ENCODE measurements around the gene MCIDAS. TPM values are rescaled to one million over a fixed set of nuclear protein-coding genes. Genes with fewer than 3 reads are reported as not detected.

Gene MCIDAS
- total and polyA plus RNA-seq, 2 donors (not counting 1 experiment from before 2014, with no cell fraction given), result not detected

DNA sequence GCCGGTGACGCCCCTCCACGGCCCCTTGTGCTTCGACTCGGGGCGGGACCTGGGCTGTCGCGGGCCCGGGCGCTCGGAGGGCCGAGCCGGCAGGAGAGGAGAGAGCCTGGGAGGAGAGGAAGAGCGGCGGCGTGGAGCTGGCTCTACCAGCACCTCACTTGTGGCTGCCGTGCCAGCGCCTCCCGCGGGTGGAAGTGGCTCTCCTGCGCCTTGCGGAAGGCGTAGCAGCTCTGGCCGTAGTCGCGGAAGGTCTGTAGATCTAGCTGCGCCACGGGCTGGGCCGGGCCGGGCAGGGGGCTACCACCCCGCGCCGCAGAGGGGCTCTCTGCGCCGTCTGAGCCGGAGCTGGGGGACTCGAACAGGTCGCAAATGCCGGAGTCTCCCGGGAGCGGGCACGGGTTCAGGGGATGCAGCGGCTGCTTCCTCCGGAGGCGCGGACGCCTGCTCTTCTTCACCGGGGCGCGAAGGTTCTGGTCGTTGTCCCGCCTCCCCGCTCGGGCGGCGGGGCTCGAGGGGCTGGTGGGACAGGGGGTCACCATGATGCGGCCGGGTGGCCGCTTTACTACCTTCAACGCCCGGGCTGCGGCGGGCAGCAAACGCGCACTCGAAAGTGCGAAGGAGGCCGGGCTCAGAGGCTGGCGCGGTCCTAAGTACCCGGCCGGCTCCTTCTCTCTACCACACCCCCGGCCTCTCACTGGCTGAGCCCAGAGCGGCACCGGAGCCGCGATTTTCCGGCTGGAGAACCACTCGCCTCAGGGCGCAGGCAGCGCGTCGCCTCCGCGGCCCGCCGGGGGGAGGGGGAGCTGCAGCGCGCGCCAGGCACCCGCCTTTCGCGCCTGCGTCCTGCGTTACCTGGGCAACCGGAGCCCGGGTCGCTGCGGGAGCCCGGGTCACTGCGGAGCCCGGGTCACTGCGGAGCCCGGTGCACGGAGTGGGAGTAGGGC, 6.1 kb upstream of the MCIDAS start, which contains the start of gene CCNO:
TSS of gene CCNO (minus strand) at position 624 of the 944 bp plus-strand sequence. CDS start at position 539, 85 bp downstream.
- Histone ChIP-seq H3K4me2 (replicated peaks; ENCODE audit: low read depth, low read length, poor library complexity, severe bottlenecking) (peak within 1 kb of the TSS; percentile 100), H2AFZ (ENCODE audit: insufficient read depth, low read depth, low read length, poor library complexity, severe bottlenecking) (peak within 1 kb of the TSS; percentile 82), H3K9me3 (ENCODE audit: control extremely low read depth in 1 of 3, control insufficient read depth in 2 of 3, insufficient read depth in 1 of 3, low read length in 2 of 3) (peaks cover 0 to 21% (median 0%) of the 10 kb centered on the region in 3 donors), H3K4me3 (ENCODE audit: control extremely low read depth in 1 of 5, extremely low read depth in 1 of 5, insufficient read depth in 1 of 5, low read depth in 2 of 5, low read length in 4 of 5) (peak within 1 kb of the TSS; percentile 38 to 81 (median 55)), H3K4me1 (ENCODE audit: control insufficient read depth in 2 of 2, insufficient read depth in 2 of 2, low read length in 2 of 2) (peaks cover 37 to 43% of the 10 kb centered on the region in 2 donors), H3K27me3 (replicated peaks in 1 of 4; ENCODE audit: control extremely low read depth in 1 of 4, control insufficient read depth in 3 of 4, insufficient read depth in 4 of 4, low read length in 3 of 4) (peaks cover 4 to 75% (median 54%) of the 10 kb centered on the region in 4 experiments), H3K79me2 (ENCODE audit: control insufficient read depth, insufficient read depth, low read length) (no peaks in the 10 kb centered on the region), H3K9ac (ENCODE audit: low read length) (peak within 1 kb of the TSS; percentile 74), H3K36me3 (replicated peaks in 1 of 2; ENCODE audit: control extremely low read depth in 1 of 2, control insufficient read depth in 1 of 2, extremely low read depth in 1 of 2, insufficient read depth in 2 of 2, low read length in 1 of 2) (no peaks in the 10 kb centered on the region), H3K27ac (ENCODE audit: low read length in 2 of 2) (no peak within 1 kb of the TSS), H4K20me1 (ENCODE audit: control insufficient read depth, insufficient read depth, low read length, poor library complexity, severe bottlenecking) (no peaks in the 10 kb centered on the region)
- DNase-seq, result peak; percentile 77
- Mint-ChIP-seq H3K27me3 (peaks cover 66% of the 10 kb centered on the region), H3K4me3 (peak within 1 kb of the TSS; percentile 91), H3K9me3 (ENCODE audit: insufficient read depth) (no peaks in the 10 kb centered on the region), H3K4me1 (peaks cover 30% of the 10 kb centered on the region), H3K27ac (peak within 1 kb of the TSS; percentile 34)
- intact Hi-C loops (cut with micrococcal nuclease), result loop anchor here (2.0 to 5.0 kb wide), 2 partner anchors 60 to 74 kb away; partner anchors contain the start of genes CDC20B, DHX29 and MTREX
- ATAC-seq (ENCODE audit: low read depth), result peak; percentile 63
- no peak for TF ChIP-seq EZH2 (IDR thresholded peaks at IDR 0.05; ENCODE audit: borderline replicate concordance, insufficient read depth, low read depth, low read length, poor library complexity, severe bottlenecking)
- TF ChIP-seq, protein P1, sequence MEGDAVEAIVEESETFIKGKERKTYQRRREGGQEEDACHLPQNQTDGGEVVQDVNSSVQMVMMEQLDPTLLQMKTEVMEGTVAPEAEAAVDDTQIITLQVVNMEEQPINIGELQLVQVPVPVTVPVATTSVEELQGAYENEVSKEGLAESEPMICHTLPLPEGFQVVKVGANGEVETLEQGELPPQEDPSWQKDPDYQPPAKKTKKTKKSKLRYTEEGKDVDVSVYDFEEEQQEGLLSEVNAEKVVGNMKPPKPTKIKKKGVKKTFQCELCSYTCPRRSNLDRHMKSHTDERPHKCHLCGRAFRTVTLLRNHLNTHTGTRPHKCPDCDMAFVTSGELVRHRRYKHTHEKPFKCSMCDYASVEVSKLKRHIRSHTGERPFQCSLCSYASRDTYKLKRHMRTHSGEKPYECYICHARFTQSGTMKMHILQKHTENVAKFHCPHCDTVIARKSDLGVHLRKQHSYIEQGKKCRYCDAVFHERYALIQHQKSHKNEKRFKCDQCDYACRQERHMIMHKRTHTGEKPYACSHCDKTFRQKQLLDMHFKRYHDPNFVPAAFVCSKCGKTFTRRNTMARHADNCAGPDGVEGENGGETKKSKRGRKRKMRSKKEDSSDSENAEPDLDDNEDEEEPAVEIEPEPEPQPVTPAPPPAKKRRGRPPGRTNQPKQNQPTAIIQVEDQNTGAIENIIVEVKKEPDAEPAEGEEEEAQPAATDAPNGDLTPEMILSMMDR (IDR thresholded peaks at IDR 0.05), result no peak
- CTCF ChIA-PET, result interaction anchor here (0.5 to 2.0 kb wide), 4 partner anchors 60 to 1993 kb away, joined by 3 to 7 read pairs (median 4); partner anchors contain the start of gene CDC20B
- WGBS (ENCODE audit: insufficient coverage), result under 1% methylated on average over 104 of the region's 106 CpGs
- POLR2A ChIA-PET, result no interaction called here

Measured in B cell (primary cell).